A673 (cell line): ENCODE results near the gene KIF26A. TPM values are rescaled to one million over a fixed set of nuclear protein-coding genes. Genes with fewer than 3 reads are reported as not detected.

Experiments
- BruUV-seq: library from RNA; stranded (reverse); fragments of 400-500 nt; replicated peaks from 2 replicates; lab custom pipeline; 2021; lab: Mats Ljungman, UMichigan
- CTCF ChIA-PET: fragments of 300-600 bp; sonication (Branson Sonifier 250); formaldehyde crosslinking; loops from one replicate; lab custom pipeline; 2022; ENCODE audit warnings: antibody characterized with exemption; lab: Charles Lee
- POLR2A ChIA-PET: fragments of 300-600 bp; sonication (Branson Sonifier 250); formaldehyde crosslinking; loops from one replicate; lab custom pipeline; 2022; ENCODE audit warnings: antibody characterized with exemption; ENCODE audit not compliant: low non-redundant PET; lab: Charles Lee
- DNase-seq: peaks from one replicate; pipeline ENCODE4 v3.0.0-alpha.2; 2015; ENCODE audit warnings: low spot score
- H3K27ac ChIP-seq: fragments of 200-600 bp; sonication (generic); 2 replicates; pipeline ENCODE4 v1.5.1; 2016; ENCODE audit warnings: mixed run types, low read depth, mild to moderate bottlenecking, mixed read lengths, antibody characterized with exemption, low read length; ENCODE audit not compliant: poor library complexity, severe bottlenecking
- H3K27me3 ChIP-seq: fragments of 200-600 bp; sonication (generic); replicated peaks from 2 replicates; pipeline ENCODE4 v1.6.1; 2017; ENCODE audit warnings: mixed run types, low read depth, mild to moderate bottlenecking, mixed read lengths, antibody characterized with exemption, low read length; ENCODE audit not compliant: insufficient read depth, poor library complexity
- H3K36me3 ChIP-seq: fragments of 200-600 bp; sonication (generic); 2 replicates; pipeline ENCODE4 v1.6.1; 2016; ENCODE audit warnings: mixed run types, mild to moderate bottlenecking, mixed read lengths, antibody characterized with exemption, low read length; ENCODE audit not compliant: insufficient read depth, poor library complexity, severe bottlenecking
- H3K4me1 ChIP-seq: fragments of 200-600 bp; sonication (generic); 2 replicates; pipeline ENCODE4 v1.6.1; 2017; ENCODE audit warnings: mixed run types, mild to moderate bottlenecking, mixed read lengths, antibody characterized with exemption, low read length; ENCODE audit not compliant: insufficient read depth, poor library complexity, severe bottlenecking
- H3K4me3 ChIP-seq: fragments of 200-600 bp; sonication (generic); 2 replicates; pipeline ENCODE4 v1.5.1; 2016; ENCODE audit warnings: low read depth, mixed run types, mild to moderate bottlenecking, mixed read lengths, low read length; ENCODE audit not compliant: poor library complexity, severe bottlenecking
- H3K9me3 ChIP-seq: fragments of 200-600 bp; sonication (generic); 2 replicates; pipeline ENCODE4 v1.6.1; 2016; ENCODE audit warnings: mixed run types, low read depth, mild to moderate bottlenecking, mixed read lengths, antibody characterized with exemption, low read length; ENCODE audit not compliant: poor library complexity, severe bottlenecking
- CTCF ChIP-seq: fragments of 300-800, 200-600 bp; sonication (generic); conservative IDR thresholded peaks from 2 replicates; pipeline ENCODE4 v1.5.1; 2017; ENCODE audit warnings: low read depth, mild to moderate bottlenecking, antibody characterized with exemption, low read length, moderate library complexity, mixed read lengths
- EZH2 ChIP-seq: fragments of 200-600 bp; sonication (generic); IDR thresholded peaks from 2 replicates; pipeline ENCODE4 v1.6.1; 2017; ENCODE audit warnings: borderline replicate concordance, low read depth, mild to moderate bottlenecking, mixed read lengths, antibody characterized with exemption, low read length; ENCODE audit not compliant: poor library complexity, severe bottlenecking
- intact Hi-C: fragments of 100-400 bp; cut with micrococcal nuclease; formaldehyde crosslinking; loops from one replicate; pipeline ENCODE4 v1.10.0; 2022; ENCODE audit not compliant: unreplicated experiment
- total RNA-seq: library from RNA; stranded (reverse); gene quantifications from 2 replicates; pipeline ENCODE4 v1.2.3, GENCODE V29; 2021

Gene KIF26A
- total RNA-seq, 1 experiment from 2014 or later = 11.5 TPM

GRCh38 chr14:104214431-104215218, 76.2 kb downstream of the KIF26A start:
- H3K27me3 ChIP-seq = no peaks in the 10 kb centered on the region
- no peaks in the 10 kb centered on the region for H3K4me1 ChIP-seq
- CTCF ChIA-PET = no interaction called here
- H3K9me3 ChIP-seq = no peaks in the 10 kb centered on the region
- TF ChIP-seq CTCF (no peak), EZH2 (no peak)
- intact Hi-C loops = no loop called here
- no peak overlapping the region for H3K4me3 ChIP-seq
- no TSS peak for BruUV-seq
- H3K36me3 ChIP-seq = no peaks in the 10 kb centered on the region
- no peak overlapping the region for H3K27ac ChIP-seq
- DNase-seq = no peak
- POLR2A ChIA-PET = no interaction called here

GRCh38 chr14:104215706-104216334, 77.4 kb downstream of the KIF26A start:
- intact Hi-C loops = no loop called here
- Histone ChIP-seq H3K36me3 (no peaks in the 10 kb centered on the region), H3K27me3 (no peaks in the 10 kb centered on the region), H3K4me1 (peaks cover 5% of the 10 kb centered on the region), H3K4me3 (no peak overlapping the region), H3K9me3 (no peaks in the 10 kb centered on the region), H3K27ac (no peak overlapping the region)
- no peak for TF ChIP-seq CTCF
- TF ChIP-seq EZH2 = no peak
- ChIA-PET POLR2A (no interaction called here), CTCF (no interaction called here)
- no peak for DNase-seq
- no TSS peak for BruUV-seq

DNA sequence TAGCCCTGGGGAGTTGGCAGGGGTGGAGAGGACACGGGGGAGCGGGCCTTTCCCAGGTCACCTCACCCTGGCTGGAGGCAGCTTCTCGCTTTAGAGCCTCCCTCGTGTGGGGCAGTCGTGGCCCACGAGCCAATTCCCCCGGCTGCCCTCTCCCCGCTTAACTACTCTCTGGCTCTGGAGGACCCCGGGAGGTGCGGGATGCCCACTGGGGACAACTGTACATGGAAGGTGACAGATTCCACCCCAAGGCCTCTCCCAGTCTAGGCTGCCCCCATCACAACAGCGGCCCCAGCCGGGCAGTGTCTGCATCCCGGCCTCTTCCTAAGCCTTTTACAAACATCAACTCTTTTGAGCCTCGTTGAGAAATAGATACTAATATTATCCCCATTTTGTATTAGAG, 78.1 kb downstream of the KIF26A start:
- TF ChIP-seq CTCF (no peak), EZH2 (no peak)
- intact Hi-C loops = no loop called here
- DNase-seq = no peak
- no TSS peak for BruUV-seq
- Histone ChIP-seq H3K4me3 (no peak overlapping the region), H3K4me1 (peaks cover 5% of the 10 kb centered on the region), H3K36me3 (no peaks in the 10 kb centered on the region), H3K27ac (no peak overlapping the region), H3K27me3 (no peaks in the 10 kb centered on the region), H3K9me3 (no peaks in the 10 kb centered on the region)
- CTCF ChIA-PET = no interaction called here
- POLR2A ChIA-PET = no interaction called here
